Measurements from ENCODE around the gene CYP26C1. TPM values are rescaled to one million over a fixed set of nuclear protein-coding genes. Genes with fewer than 3 reads are reported as not detected.

The CYP26C1 gene
- total and polyA plus RNA-seq, 2 of the 4 experiments (the other 2 are of a cell fraction), result 0.02 TPM; not detected in 1

- Histone ChIP-seq H3K23ac (ENCODE audit: low read depth, low read length) (no peak overlapping the region), H3K4me1 (ENCODE audit: control insufficient read depth, insufficient read depth, low read length) (0 out of 2 replicates have a peak, but pooled peaks cover 2% of the 10 kb centered on the region), H2AK9ac (replicated peaks; ENCODE audit: low read depth, low read length, poor library complexity) (no peak overlapping the region), H3K4ac (ENCODE audit: low read depth, low read length) (no peak overlapping the region), H3K9me3 (ENCODE audit: control insufficient read depth, insufficient read depth, low read length) (no peaks in the 10 kb centered on the region), H3K14ac (replicated peaks; ENCODE audit: low read depth, low read length) (no peak overlapping the region), H2AK5ac (ENCODE audit: low read depth, low read length) (no peak overlapping the region), H3K9me1 (ENCODE audit: insufficient read depth, low read length) (no peaks in the 10 kb centered on the region), H4K20me1 (ENCODE audit: insufficient read depth, low read length) (no peaks in the 10 kb centered on the region), H3K27ac (ENCODE audit: insufficient read depth, low read length) (no peak overlapping the region), H4K8ac (ENCODE audit: low read depth in 2 of 2, low read length in 2 of 2) (0 out of 4 replicates have a peak overlapping the region, but pooled peaks of 1 of the 2 experiments have one; percentile 21), H2BK120ac (ENCODE audit: low read depth, low read length) (no peak overlapping the region), H2BK20ac (ENCODE audit: low read depth, low read length) (no peak overlapping the region), H3K4me2 (ENCODE audit: low read depth, low read length) (no peak overlapping the region), H3K36me3 (ENCODE audit: control insufficient read depth, insufficient read depth, low read length) (no peaks in the 10 kb centered on the region), H4K5ac (ENCODE audit: low read depth, low read length) (no peak overlapping the region), H3K79me1 (ENCODE audit: low read depth in 1 of 2, low read length in 2 of 2) (no peaks in the 10 kb centered on the region), H3K4me3 (ENCODE audit: insufficient read depth, low read depth, low read length) (no peak overlapping the region), H3K9ac (ENCODE audit: low read depth, low read length) (no peak overlapping the region), H2BK15ac (ENCODE audit: low read depth, low read length) (no peak overlapping the region), H4K91ac (ENCODE audit: insufficient read depth, low read depth, low read length) (no peak overlapping the region), H3K56ac (ENCODE audit: extremely low read depth, insufficient read depth, low read length) (no peak overlapping the region), H3K27me3 (ENCODE audit: control insufficient read depth, insufficient read depth, low read length) (peaks cover 21% of the 10 kb centered on the region), H2BK5ac (ENCODE audit: low read depth, low read length, poor library complexity, severe bottlenecking) (no peak overlapping the region), H3K18ac (ENCODE audit: low read depth, low read length) (no peak overlapping the region), H2AFZ (replicated peaks; ENCODE audit: low read length, poor library complexity) (peak overlapping the region; percentile 67)
- ChIA-PET CTCF (interaction anchor here (1.2 kb wide), 1 partner anchor 208 kb away, joined by 3 read pairs; no protein-coding TSS in a partner anchor), POLR2A (ENCODE audit: unreplicated experiment) (no interaction called here)
- ATAC-seq (ENCODE audit: low read depth) (no peak), DNase-seq (peak; percentile 33)
- WGBS, 2 experiments (ENCODE audit: extremely low coverage in 2 of 2, insufficient read length in 1 of 2), result no CpG with 5 or more reads among the region's 10 CpGs
- TF ChIP-seq CEBPB (IDR thresholded peaks at IDR 0.05; ENCODE audit: low read depth, low read length), result peak; percentile 30; the same call in 1 of the 2 replicates
- no peak for TF ChIP-seq FOS (IDR thresholded peaks at IDR 0.05; ENCODE audit: low read depth, low read length)
- no peak for TF ChIP-seq RAD21 (IDR thresholded peaks at IDR 0.05; ENCODE audit: low read length)
- TF ChIP-seq RFX5 (IDR thresholded peaks at IDR 0.05; ENCODE audit: low read depth, low read length), result no peak
- TF ChIP-seq CTCF (conservative IDR thresholded peaks at IDR 0.05; ENCODE audit: low read depth, low read length), result no peak
- BruUV-seq (replicated peaks), result no TSS peak
- dilution Hi-C loops (cut with HindIII; ENCODE audit: low sequenced_read_pairs, unreplicated experiment) (no loop called here), in situ Hi-C loops (cut with MboI; ENCODE audit: low sequenced_read_pairs) (loop anchor here (5.0 to 10.0 kb wide), 2 partner anchors 210 to 433 kb away; no protein-coding TSS in a partner anchor), intact Hi-C loops (cut with micrococcal nuclease) (loop anchor here (2.0 kb wide), 2 partner anchors 271 to 429 kb away; no protein-coding TSS in a partner anchor)
Measured at GRCh38 chr10:93081834-93082233, 21.2 kb downstream of the CYP26C1 start.
